Medulla oblongata (tissue), 1 donor: ENCODE data around the gene LRRK1.
A peak's percentile ranks its signal among the peaks of the same experiment; 100 is the strongest.

Source experiments
- DNase-seq: peaks from one replicate; pipeline ENCODE4 v3.0.0-alpha.2; 2015; ENCODE audit errors: extremely low spot score

Gene LRRK1, protein sequence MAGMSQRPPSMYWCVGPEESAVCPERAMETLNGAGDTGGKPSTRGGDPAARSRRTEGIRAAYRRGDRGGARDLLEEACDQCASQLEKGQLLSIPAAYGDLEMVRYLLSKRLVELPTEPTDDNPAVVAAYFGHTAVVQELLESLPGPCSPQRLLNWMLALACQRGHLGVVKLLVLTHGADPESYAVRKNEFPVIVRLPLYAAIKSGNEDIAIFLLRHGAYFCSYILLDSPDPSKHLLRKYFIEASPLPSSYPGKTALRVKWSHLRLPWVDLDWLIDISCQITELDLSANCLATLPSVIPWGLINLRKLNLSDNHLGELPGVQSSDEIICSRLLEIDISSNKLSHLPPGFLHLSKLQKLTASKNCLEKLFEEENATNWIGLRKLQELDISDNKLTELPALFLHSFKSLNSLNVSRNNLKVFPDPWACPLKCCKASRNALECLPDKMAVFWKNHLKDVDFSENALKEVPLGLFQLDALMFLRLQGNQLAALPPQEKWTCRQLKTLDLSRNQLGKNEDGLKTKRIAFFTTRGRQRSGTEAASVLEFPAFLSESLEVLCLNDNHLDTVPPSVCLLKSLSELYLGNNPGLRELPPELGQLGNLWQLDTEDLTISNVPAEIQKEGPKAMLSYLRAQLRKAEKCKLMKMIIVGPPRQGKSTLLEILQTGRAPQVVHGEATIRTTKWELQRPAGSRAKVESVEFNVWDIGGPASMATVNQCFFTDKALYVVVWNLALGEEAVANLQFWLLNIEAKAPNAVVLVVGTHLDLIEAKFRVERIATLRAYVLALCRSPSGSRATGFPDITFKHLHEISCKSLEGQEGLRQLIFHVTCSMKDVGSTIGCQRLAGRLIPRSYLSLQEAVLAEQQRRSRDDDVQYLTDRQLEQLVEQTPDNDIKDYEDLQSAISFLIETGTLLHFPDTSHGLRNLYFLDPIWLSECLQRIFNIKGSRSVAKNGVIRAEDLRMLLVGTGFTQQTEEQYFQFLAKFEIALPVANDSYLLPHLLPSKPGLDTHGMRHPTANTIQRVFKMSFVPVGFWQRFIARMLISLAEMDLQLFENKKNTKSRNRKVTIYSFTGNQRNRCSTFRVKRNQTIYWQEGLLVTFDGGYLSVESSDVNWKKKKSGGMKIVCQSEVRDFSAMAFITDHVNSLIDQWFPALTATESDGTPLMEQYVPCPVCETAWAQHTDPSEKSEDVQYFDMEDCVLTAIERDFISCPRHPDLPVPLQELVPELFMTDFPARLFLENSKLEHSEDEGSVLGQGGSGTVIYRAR (N-terminal part only)

GRCh38 chr15:100918690-100919480, at the start of gene LRRK1:
Gene LRRK1 (plus strand): TSS chr15:100919357. CDS start chr15:100924633, 5,276 bp downstream.
- DNase-seq: no peak

DNA sequence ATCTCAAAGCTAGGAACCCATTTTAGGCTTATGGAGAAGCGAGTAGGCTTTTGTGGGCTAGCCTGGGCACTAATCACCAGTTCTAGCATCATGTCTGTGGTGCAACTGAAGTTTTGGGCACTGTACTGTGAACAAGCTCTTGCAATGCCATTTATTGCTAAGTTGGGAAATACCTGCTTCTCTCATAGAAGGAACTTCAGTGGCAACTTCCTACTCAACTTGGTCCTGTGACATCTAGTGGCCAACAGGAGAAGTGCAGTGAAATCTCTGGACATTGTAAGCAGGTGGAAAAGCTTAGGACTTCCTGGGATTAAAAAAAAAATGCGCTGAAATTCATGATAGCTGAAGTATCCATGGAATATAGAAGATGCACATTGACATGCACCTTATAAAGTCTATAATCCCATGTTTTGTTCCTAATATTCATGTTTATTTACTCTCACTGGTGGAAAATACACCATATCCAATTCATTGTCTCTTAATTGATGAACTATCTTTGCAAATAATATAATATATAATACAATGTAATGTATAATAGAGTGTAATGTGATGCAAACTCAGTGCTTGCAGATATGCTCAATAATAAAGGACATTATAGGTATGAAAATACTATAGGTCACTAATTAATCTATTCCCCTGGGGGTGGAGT, 46.0 kb upstream of the LRRK1 start:
- DNase-seq: peak; percentile 89

GRCh38 chr15:100875495-100875894, 43.7 kb upstream of the LRRK1 start:
- no peak for DNase-seq

DNA sequence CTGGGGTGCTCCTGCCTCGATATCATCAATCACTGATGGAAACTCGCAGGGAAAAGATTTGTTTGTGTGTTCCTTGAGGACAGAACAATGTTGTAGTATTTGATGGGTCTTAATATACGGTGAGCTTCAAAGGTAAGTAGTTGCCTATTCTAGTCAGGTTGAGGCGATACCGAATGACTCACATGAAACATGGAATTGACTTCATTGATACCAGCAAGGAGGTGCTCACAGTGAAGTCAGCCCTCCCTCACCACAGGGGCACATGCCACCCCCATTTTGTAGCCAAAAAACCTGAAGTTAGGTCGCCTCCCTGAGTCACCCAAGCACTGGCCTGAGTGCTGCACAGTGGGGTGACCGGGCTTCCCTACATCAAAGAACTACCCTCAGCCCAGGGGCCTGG, 43.2 kb upstream of the LRRK1 start:
- DNase-seq: no peak

DNA sequence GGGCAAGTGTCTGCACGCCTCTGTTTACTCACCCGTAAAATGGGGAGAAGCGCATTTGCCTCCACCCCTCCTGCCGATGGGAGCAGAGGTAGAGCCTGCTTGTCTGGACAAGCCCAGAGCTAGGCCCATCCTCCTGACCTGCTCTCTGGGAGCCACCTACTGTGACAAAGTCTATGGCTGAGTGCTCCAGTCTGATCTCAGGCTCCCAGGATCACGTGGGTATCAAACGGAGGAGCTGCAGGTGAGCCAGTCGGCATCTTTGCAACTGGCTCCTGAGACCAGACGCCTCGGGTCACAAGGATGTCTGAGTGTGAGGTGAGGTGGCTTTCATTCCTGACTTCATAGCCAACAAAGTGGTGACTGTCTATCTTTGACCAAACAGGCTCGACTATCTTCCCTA, 41.6 kb upstream of the LRRK1 start:
- DNase-seq: no peak

DNA sequence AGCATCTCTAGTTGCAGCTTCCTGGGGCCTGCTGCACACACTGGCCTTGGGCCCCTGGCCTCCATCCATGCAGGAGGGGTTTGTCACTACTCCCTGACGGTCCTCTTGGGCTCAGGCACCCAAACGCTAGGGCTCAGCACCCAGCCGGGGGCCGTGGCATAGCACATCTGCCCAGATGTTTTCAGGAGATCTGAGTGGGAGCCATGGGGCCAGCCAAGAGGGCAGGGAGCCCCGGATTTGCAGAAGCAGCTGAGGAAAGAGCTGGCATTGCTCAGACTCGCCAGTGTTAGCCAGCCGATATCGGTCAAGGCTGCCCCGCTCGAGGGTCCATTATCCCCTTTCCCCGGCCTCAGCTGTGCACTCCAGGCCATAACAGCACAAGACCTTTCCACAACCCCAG, 41.0 kb upstream of the LRRK1 start:
- DNase-seq: no peak

DNA sequence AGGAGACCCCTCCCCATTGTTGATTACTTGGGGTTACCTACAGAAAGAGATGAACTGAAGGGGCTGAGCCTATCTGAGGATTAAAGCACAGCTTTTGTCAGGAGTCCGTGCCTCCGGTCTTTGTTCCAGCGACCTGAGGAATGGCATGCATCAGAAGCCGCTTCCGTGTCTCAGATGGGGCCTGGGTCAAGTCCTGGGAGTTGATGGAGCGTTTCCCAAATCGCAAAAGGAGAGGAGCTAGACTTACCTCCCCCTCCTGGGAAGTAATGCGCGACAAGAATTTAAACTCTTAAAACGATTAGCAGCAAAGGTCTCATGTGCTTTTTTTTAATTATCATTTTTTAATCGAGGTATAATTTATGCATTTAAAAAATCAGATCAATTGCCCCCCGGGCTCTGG, 40.5 kb upstream of the LRRK1 start:
- DNase-seq: no peak

DNA sequence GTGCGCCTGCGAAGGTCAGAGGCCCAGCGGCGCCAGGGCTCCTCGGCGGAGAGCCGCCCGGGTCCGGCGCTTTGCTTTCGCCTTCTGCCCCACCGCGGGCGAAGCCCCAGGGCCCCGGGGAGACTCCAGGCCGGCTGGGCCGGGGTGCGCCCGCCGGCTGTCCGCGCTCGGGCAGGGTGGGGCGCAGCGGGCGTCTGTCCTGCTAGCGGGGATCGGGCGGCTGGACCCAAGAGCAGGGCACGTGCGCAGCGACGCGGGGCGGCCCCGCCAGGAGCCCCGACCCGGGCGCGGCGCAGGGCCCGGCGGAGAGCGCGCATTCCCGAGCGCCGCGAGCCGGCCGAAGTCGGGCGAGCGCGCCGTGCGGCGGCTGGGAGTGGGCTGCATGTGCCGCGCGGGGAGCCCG, 40.1 kb upstream of the LRRK1 start:
- DNase-seq: no peak

GRCh38 chr15:100879464-100880138, 39.6 kb upstream of the LRRK1 start, which contains the start of gene ALDH1A3:
Gene ALDH1A3 (plus strand): TSS chr15:100879831. CDS start chr15:100879908, 77 bp downstream.
- no peak for DNase-seq

- no peak for DNase-seq
Observed at GRCh38 chr15:100880139-100880896, 38.8 kb upstream of the LRRK1 start.

DNA sequence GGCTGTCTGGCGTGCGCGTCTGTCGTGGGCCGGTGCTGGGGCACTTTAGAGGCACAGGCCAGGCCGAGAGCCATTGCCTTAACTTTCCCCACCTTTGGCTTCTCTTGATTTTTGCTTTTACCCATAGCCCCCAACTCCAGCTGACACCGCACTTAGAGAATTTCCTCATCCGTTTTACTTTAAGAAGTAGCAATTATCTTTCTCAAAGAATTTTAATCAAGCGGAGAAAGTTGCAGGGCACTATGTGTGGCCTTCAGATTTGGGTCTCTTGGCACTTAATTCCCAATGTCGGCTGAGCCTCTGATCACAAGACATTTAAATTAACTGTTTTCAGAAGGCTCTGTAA, 38.3 kb upstream of the LRRK1 start:
- no peak for DNase-seq

DNA sequence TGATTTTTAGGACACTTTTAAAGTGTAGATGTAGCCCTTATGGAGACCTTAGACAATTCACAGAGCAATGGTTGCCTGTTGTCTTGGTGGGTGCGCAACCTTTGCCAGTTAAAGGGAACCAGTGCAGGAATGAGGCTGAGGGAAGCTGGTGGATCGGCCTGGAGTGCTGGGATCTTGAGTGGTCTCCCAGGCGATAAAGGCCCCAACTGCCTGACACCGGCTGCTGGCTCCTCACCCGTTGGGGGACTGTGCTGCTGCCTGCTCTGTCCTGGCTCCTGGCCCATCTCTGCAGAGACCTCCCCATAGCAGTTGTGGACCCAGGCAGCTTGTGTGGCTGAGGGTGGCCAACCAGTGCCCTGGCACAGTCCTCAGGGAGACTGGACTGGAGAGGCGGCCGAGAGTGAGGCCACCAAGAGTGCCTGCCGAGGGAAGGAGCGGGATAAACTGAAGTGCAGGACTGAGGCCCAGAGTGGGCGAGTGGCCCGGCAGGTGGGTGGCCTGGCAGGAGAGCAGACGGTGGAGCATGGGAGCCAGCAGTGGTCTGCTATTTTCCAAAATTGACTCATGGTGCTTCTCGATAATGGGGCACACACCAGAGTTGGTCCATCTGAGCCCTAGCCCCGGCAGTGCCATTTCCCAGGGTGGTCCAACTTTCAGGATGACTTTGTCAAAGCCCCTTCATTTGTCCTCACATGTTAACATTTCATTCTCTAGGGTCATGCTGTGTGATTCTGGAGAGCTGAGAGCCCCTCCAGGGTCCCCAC, 37.4 kb upstream of the LRRK1 start:
- no peak for DNase-seq

GRCh38 chr15:100885116-100885515, 34.0 kb upstream of the LRRK1 start:
- no peak for DNase-seq

DNA sequence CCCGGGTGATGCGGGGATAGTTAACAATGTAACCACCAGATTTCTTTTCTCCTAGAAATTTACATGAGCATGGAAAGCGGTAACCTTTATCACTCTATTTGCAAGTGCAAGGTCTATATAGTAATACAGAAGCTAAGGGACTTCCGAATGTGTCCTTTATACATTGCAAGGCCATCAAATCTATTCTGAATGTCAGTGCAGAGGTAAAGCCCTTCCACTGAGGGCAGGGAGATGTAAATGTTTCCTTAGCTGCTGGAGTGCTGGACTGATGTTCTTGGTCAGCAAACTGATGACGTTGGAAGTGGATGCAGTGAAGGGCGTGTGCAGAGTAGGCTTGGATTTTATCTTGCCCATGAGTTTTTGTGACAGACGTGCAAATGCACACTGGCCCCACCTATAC, 33.3 kb upstream of the LRRK1 start:
- no peak for DNase-seq

DNA sequence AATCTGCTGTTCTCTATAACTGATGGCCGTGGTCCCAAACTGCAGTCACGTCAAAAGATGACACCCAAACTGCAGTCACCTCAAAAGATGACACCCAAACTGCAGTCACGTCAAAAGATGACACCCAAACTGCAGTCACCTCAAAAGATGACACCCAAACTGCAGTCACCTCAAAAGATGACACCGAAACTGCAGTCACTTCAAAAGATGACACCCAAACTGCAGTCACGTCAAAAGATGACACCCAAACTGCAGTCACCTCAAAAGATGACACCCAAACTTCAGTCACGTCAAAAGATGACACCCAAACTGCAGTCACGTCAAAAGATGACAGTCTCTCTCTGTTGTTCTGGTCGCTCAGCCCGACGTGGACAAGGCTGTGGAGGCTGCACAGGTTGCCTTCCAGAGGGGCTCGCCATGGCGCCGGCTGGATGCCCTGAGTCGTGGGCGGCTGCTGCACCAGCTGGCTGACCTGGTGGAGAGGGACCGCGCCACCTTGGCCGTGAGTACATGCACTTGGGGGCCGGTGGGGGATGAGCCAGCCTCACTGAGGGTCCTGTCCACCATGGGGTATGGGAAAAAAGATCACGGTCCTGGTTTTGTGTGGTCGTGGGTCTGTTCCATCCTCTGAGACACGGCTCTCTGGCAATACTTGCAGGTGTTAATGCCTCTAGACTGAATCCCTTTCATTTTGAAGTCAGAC, 31.8 kb upstream of the LRRK1 start:
- no peak for DNase-seq

DNA sequence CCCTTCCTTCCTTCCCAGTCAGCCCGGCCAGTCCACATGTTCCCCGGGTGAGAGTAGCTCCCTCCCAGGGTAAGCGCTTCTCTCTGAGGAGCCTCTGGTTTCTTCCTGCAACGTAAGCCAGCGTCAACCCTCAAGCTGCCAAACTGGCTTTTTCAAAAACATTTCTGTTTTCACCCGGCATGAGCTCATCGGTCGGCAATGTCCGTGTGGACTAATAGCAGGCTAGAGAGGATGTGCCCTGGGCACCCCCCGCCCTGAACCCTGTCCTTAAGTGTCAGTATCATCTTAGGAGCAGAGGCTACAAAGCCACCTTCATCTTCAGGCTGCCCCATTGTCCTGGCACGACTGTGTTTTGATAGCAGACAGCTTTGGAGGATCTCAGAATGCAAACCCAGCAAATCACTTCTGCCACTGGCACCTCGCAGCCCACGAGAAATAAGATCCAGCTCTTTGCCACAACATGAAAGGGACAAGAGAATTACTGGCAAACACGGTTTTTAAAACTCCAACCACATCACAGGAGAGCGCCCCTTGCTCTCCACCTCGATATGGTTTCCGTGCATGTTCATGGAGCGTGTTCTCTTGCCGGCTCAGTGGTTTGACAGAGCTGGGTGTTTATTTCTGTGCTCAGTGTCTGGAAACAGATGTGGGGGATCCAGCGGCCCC, 29.6 kb upstream of the LRRK1 start:
- DNase-seq: no peak

GRCh38 chr15:100890051-100890720, 29.0 kb upstream of the LRRK1 start:
- DNase-seq: no peak
